HepG2 (cell line): ENCODE results near the gene CDX1.

Experiments used
- CHD2 ChIP-seq: IDR thresholded peaks from 2 replicates; pipeline ENCODE4 v1.6.1; 2011; ENCODE audit warnings: low read depth, low read length, improper control_type of control experiment
- POLR2AphosphoS5 ChIP-seq: IDR thresholded peaks from 2 replicates; pipeline ENCODE4 v1.6.1; 2012; ENCODE audit warnings: low read depth, low read length
- SP1 ChIP-seq, 2 experiments: fragments of 450-650 bp in 1 of 2; sonication (generic) in 1 of 2; formaldehyde crosslinking in 1 of 2; IDR thresholded peaks; 2 replicates each; pipeline versions ENCODE4 v1.4.0 to v1.6.1; 2016 to 2020; ENCODE audit warnings: missing genetic modification reagents in 1 of 2
- ZNF850 ChIP-seq: sonication (generic); formaldehyde crosslinking; conservative IDR thresholded peaks from 2 replicates; pipeline ENCODE4 v1.9.0; 2021; ENCODE audit warnings: mild to moderate bottlenecking, missing genetic modification reagents
- TF ChIP-seq, protein P1 (sequence below): sonication (generic); formaldehyde crosslinking; IDR thresholded peaks from 2 replicates; pipeline ENCODE4 v1.5.0; 2020; ENCODE audit warnings: mild to moderate bottlenecking, missing genetic modification reagents, moderate library complexity
- TF ChIP-seq, protein P2 (sequence below): sonication (generic); formaldehyde crosslinking; IDR thresholded peaks from 2 replicates; pipeline ENCODE4 v1.8.1; 2023; ENCODE audit warnings: missing genetic modification reagents, inconsistent platforms, borderline replicate concordance
- TF ChIP-seq, protein P3 (sequence below): sonication (generic); formaldehyde crosslinking; IDR thresholded peaks from one replicate; pipeline ENCODE4 v1.5.1; 2020; ENCODE audit warnings: mild to moderate bottlenecking, missing genetic modification reagents; ENCODE audit errors: not compliant biosample characterization

DNA sequence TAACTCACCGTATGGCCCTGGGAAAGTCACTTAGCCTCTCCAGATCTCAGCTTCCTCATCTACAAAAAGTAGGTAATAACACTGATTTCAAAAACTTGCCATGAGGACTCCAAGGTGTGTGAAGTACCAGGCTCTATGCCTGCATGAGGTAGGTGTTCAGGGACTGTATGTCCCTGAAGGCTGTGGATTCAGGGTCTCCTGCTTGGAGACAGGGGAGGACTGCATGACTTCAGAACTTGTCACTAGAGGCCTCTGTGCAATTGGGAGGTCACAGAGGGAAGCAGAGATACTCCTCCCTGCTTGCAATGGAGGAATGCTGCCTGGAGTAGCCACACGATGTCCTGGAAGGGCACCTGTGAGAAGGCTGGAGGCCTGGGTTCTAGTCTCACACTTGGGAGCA lies 13.1 kb upstream of the CDX1 start:
- TF ChIP-seq SP1 (IDR thresholded peaks at IDR 0.05) (no peak), SP1 (CRISPR knock-in tag; IDR thresholded peaks at IDR 0.05) (no peak), POLR2AphosphoS5 (no peak), ZNF850 (CRISPR knock-in tag) (no peak), CHD2 (no peak)
- TF ChIP-seq, protein P1, sequence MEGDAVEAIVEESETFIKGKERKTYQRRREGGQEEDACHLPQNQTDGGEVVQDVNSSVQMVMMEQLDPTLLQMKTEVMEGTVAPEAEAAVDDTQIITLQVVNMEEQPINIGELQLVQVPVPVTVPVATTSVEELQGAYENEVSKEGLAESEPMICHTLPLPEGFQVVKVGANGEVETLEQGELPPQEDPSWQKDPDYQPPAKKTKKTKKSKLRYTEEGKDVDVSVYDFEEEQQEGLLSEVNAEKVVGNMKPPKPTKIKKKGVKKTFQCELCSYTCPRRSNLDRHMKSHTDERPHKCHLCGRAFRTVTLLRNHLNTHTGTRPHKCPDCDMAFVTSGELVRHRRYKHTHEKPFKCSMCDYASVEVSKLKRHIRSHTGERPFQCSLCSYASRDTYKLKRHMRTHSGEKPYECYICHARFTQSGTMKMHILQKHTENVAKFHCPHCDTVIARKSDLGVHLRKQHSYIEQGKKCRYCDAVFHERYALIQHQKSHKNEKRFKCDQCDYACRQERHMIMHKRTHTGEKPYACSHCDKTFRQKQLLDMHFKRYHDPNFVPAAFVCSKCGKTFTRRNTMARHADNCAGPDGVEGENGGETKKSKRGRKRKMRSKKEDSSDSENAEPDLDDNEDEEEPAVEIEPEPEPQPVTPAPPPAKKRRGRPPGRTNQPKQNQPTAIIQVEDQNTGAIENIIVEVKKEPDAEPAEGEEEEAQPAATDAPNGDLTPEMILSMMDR: no peak
- TF ChIP-seq, protein P2, sequence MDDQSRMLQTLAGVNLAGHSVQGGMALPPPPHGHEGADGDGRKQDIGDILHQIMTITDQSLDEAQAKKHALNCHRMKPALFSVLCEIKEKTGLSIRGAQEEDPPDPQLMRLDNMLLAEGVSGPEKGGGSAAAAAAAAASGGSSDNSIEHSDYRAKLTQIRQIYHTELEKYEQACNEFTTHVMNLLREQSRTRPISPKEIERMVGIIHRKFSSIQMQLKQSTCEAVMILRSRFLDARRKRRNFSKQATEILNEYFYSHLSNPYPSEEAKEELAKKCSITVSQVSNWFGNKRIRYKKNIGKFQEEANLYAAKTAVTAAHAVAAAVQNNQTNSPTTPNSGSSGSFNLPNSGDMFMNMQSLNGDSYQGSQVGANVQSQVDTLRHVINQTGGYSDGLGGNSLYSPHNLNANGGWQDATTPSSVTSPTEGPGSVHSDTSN (CRISPR knock-in tag): no peak
- TF ChIP-seq, protein P3, sequence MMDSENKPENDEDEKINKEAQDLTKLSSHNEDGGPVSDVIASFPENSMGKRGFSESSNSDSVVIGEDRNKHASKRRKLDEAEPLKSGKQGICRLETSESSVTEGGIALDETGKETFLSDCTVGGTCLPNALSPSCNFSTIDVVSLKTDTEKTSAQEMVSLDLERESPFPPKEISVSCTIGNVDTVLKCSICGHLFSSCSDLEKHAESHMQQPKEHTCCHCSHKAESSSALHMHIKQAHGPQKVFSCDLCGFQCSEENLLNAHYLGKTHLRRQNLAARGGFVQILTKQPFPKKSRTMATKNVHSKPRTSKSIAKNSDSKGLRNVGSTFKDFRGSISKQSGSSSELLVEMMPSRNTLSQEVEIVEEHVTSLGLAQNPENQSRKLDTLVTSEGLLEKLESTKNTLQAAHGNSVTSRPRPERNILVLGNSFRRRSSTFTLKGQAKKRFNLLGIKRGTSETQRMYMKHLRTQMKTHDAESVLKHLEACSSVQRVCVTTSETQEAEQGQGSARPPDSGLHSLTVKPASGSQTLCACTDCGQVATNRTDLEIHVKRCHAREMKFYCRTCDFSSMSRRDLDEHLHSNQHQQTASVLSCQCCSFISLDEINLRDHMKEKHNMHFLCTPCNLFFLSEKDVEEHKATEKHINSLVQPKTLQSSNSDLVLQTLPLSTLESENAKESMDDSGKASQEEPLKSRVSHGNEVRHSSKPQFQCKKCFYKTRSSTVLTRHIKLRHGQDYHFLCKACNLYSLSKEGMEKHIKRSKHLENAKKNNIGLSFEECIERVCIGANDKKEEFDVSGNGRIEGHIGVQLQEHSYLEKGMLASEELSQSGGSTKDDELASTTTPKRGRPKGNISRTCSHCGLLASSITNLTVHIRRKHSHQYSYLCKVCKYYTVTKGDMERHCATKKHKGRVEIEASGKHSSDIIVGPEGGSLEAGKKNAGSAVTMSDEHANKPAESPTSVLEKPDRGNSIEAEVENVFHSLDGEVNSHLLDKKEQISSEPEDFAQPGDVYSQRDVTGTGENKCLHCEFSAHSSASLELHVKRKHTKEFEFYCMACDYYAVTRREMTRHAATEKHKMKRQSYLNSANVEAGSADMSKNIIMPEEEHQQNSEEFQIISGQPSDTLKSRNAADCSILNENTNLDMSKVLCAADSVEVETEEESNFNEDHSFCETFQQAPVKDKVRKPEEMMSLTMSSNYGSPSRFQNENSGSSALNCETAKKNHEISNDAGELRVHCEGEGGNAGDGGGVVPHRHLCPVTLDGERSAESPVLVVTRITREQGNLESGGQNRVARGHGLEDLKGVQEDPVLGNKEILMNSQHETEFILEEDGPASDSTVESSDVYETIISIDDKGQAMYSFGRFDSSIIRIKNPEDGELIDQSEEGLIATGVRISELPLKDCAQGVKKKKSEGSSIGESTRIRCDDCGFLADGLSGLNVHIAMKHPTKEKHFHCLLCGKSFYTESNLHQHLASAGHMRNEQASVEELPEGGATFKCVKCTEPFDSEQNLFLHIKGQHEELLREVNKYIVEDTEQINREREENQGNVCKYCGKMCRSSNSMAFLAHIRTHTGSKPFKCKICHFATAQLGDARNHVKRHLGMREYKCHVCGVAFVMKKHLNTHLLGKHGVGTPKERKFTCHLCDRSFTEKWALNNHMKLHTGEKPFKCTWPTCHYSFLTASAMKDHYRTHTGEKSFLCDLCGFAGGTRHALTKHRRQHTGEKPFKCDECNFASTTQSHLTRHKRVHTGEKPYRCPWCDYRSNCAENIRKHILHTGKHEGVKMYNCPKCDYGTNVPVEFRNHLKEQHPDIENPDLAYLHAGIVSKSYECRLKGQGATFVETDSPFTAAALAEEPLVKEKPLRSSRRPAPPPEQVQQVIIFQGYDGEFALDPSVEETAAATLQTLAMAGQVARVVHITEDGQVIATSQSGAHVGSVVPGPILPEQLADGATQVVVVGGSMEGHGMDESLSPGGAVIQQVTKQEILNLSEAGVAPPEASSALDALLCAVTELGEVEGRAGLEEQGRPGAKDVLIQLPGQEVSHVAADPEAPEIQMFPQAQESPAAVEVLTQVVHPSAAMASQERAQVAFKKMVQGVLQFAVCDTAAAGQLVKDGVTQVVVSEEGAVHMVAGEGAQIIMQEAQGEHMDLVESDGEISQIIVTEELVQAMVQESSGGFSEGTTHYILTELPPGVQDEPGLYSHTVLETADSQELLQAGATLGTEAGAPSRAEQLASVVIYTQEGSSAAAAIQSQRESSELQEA (CRISPR knock-in tag): no peak
